Measurements from ENCODE around the gene PRDM10.

Gene PRDM10

DNA sequence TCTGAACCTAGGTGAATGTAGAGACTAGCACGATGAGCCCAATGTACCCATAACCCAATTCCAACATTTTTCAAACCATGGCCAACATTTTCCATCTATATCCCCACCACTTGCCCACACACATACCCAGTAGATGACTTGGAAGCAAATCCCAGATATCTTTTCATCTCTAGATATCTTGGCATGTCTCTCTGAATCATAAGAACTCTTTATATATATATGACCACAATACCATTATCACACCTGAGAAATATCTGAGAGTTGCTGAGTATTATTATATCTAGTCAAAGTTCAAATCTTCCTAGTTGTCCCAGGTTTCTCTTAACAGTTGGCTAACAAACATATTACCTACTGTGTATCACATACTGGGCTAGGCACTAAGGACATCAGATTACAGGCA, 69.4 kb downstream of the PRDM10 start:
- no peak for DNase-seq (ENCODE audit: extremely low spot score)
- ChIA-PET CTCF (interaction anchor here (1.4 to 1.5 kb wide), 4 partner anchors 10 to 13 kb away, joined by 4 to 8 read pairs (median 4); no protein-coding TSS in a partner anchor), POLR2A (no interaction called here)
- TF ChIP-seq, protein P1, sequence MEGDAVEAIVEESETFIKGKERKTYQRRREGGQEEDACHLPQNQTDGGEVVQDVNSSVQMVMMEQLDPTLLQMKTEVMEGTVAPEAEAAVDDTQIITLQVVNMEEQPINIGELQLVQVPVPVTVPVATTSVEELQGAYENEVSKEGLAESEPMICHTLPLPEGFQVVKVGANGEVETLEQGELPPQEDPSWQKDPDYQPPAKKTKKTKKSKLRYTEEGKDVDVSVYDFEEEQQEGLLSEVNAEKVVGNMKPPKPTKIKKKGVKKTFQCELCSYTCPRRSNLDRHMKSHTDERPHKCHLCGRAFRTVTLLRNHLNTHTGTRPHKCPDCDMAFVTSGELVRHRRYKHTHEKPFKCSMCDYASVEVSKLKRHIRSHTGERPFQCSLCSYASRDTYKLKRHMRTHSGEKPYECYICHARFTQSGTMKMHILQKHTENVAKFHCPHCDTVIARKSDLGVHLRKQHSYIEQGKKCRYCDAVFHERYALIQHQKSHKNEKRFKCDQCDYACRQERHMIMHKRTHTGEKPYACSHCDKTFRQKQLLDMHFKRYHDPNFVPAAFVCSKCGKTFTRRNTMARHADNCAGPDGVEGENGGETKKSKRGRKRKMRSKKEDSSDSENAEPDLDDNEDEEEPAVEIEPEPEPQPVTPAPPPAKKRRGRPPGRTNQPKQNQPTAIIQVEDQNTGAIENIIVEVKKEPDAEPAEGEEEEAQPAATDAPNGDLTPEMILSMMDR (IDR thresholded peaks at IDR 0.05; ENCODE audit: control extremely low read depth, extremely low read depth, low read depth, missing control alignments) = no peak

DNA sequence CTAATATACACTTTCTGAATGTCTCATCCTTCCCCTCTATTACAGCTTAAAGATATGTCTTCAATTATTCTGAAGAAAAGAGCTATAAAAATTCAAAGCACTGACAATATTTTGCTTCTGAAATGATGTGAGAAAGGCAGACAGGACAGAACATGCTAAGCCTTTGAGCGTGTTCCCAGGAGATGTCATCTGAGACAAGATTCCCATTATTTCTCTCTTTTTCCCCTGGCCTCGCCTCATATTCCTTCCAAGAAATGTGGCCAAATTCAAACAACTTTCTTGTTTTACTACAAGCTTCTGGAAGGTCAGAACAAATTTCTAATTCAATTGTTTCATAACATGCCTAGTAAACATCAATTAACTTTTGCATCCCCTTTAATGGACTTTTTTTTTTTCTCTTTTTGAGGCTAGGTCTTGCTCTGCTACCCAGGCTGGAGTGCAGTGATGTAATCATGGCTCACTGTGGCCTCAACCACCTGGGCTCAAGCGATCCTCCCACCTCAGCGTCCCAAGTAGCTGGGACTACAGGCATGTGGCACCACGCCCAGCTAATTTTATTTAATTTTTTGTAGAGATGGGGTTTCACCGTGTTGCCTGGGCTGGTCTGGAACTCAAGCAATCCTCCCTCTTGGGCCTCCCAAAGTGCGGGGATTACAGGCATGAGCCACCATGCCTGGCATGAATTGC, 70.1 kb downstream of the PRDM10 start:
- ChIA-PET POLR2A (no interaction called here), CTCF (interaction anchor here (0.6 to 1.5 kb wide), 5 partner anchors 9 to 200 kb away, joined by 3 to 8 read pairs (median 5); no protein-coding TSS in a partner anchor)
- TF ChIP-seq, protein P1 (IDR thresholded peaks at IDR 0.05; ENCODE audit: control extremely low read depth, extremely low read depth, low read depth, missing control alignments) = no peak
- no peak for DNase-seq (ENCODE audit: extremely low spot score)

DNA sequence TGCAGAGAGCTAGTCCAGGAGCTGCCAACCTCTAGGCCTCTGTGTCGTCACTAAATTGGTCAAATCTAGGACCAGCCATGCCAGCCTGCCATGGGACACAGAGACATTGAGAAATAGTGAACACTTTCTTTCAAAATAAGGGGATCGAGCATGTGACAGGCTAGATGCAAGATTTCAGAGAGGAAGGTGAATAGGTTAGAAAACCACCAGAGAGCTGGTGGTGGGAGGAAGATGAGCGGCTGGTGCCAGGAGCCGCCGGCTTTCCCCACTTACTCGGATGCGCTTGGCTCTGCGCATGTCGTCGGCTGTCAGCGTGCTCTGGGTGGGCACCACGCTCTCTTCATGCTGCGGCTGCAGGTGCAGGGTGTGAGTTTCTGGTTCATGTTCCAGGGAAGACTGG, 71.9 kb downstream of the PRDM10 start:
- POLR2A ChIA-PET = no interaction called here
- no peak for DNase-seq (ENCODE audit: extremely low spot score)
- CTCF ChIA-PET = interaction anchor here (12.9 kb wide), 1 partner anchor 198 kb away, joined by 264 read pairs; no protein-coding TSS in a partner anchor
- TF ChIP-seq, protein P1 (IDR thresholded peaks at IDR 0.05; ENCODE audit: control extremely low read depth, extremely low read depth, low read depth, missing control alignments) = no peak

DNA sequence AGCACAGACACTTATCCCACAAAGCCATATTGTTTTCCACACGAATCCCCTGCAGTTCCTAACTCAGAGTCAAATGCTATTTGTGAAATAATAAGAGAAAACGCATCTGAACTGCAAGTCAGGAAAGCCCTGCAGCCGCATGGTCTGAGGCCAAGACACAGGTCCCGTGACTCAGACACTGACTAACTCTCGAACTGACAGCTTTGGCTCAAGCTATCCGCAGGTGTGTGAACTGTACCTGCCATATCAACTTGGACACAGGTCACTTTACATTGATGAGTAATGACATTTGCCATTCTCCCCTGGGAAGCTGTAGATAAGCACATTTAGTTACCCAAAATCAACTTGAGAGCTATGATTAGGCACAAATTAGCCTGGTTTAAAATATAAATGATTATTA, 72.3 kb downstream of the PRDM10 start:
- ChIA-PET CTCF (interaction anchor here (12.9 kb wide), 1 partner anchor 199 kb away, joined by 264 read pairs; no protein-coding TSS in a partner anchor), POLR2A (no interaction called here)
- no peak for DNase-seq (ENCODE audit: extremely low spot score)
- TF ChIP-seq, protein P1 (IDR thresholded peaks at IDR 0.05; ENCODE audit: control extremely low read depth, extremely low read depth, low read depth, missing control alignments) = no peak

DNA sequence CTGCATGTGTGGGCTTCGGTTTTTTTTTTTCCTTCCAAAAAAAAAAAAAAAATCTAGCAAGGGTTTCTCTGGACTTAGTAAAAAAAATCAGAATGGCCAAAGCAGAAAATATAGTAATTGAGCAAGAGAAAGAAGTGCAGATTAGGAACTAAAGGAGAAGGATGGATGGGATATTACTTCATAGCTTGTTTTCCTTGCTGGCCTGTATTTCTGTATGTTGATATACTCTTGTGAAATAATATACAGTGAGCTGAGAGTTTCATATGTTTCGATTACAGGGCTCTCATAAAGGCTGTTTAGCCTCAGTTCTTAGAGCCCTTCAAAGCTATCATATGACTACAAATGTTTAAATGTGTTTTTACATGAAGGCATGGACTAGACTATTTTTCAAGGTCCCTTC, 72.9 kb downstream of the PRDM10 start:
- no peak for DNase-seq (ENCODE audit: extremely low spot score)
- ChIA-PET CTCF (interaction anchor here (12.9 kb wide), 1 partner anchor 199 kb away, joined by 264 read pairs; no protein-coding TSS in a partner anchor), POLR2A (no interaction called here)
- TF ChIP-seq, protein P1 (IDR thresholded peaks at IDR 0.05; ENCODE audit: control extremely low read depth, extremely low read depth, low read depth, missing control alignments) = no peak

DNA sequence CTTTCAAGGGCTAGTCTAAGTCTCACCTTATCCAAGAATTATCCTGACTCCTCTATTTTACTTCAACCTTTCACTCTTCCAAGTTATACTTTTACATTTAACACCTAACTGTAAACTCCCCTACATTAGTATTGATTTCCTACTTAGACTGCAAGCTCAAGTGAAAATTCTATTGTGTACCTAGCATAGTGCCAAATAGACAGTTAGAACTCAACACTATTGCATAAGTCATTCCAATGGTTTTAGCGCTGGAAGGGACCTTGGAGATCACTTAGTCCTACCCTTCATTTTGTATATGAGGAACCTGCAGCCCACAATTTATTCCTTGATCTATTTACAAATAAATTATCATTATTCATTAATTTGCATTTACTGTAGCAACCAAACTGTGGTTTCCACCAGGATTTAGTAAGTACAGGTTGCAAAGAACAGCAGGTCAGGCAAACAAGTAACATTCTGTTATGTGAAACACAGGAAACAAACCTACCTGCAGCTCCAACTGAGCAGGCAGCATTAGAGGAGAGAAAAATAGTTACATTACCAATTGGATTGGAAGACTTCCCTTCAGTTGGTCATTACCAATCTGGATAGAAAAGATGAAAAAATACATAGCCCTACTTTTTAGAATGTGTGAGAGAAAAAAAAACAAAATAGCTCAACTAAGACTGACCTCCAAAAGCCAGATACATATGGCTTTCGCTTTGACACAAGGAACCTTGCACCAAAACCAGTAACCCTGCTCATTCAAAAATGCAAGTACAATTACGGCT, 73.5 kb downstream of the PRDM10 start:
- POLR2A ChIA-PET = no interaction called here
- CTCF ChIA-PET = interaction anchor here (12.9 kb wide), 1 partner anchor 200 kb away, joined by 264 read pairs; no protein-coding TSS in a partner anchor
- DNase-seq (ENCODE audit: extremely low spot score) = no peak
- TF ChIP-seq, protein P1 (IDR thresholded peaks at IDR 0.05; ENCODE audit: control extremely low read depth, extremely low read depth, low read depth, missing control alignments) = no peak

Measured in GM10248 (cell line).